Endometrial microvascular endothelial cells (primary cell): Measurements from ENCODE around the gene FARP1. TPM values are rescaled to one million over a fixed set of nuclear protein-coding genes. Genes with fewer than 3 reads are reported as not detected.

Experiments
- in situ Hi-C: cut with HindIII; loops from 2 replicates; pipeline ENCODE4 v1.10.0; 2017; ENCODE audit warnings: low sequenced_read_pairs, low pct_unique_long_range_greater_than_20kb; ENCODE audit errors: inconsistent ontology term
- total RNA-seq: library from RNA; depleted of rRNA; stranded (reverse); fragments of >200 nt; gene quantifications from one replicate; pipeline ENCODE4 v1.2.3, GENCODE V29; 2015; ENCODE audit errors: inconsistent ontology term

FARP1 gene
- total RNA-seq, 1 donor from 2014 or later = 67.3 TPM

DNA sequence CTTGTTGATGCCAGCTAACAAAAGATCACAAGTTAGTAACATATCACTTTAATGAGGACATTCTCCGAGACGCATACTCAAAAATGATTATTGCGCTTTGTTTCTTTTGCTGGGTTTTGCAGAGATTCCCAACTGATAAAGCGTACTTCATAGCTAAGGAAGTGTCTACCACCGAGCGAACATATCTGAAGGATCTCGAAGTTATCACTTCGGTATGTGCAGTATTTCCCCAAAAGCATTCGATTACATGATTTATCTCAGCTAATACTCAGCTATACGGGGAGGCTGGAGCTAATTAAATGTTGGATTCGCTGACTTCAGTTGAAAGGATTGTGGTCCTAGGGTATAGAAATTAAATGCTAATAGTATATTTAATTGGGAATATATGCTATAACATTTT, 267.7 kb downstream of the FARP1 start:
- in situ Hi-C loops = loop anchor here (25.0 kb wide), 1 partner anchor 273 kb away; the partner anchor contains the start of gene FARP1

DNA sequence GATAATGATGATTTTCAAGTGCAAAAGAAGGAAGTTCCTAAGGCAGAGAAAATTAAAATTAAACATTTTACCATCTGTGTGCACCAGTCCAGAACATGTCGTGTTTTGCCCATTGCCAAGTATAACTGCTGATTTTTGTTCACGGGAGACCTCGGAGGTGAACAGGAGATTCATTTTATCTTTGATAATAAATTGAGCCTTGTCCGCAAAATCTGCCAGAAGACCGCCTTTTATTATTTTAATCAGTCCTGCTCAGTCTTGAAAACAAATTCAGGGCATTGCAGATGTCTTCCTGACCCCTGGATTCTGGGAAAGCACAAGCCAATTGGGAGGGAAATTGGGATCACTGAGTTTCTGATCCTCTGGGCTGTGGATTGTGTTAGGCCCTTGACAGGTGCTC, 268.1 kb downstream of the FARP1 start:
- in situ Hi-C loops = loop anchor here (25.0 kb wide), 1 partner anchor 274 kb away; the partner anchor contains the start of gene FARP1

DNA sequence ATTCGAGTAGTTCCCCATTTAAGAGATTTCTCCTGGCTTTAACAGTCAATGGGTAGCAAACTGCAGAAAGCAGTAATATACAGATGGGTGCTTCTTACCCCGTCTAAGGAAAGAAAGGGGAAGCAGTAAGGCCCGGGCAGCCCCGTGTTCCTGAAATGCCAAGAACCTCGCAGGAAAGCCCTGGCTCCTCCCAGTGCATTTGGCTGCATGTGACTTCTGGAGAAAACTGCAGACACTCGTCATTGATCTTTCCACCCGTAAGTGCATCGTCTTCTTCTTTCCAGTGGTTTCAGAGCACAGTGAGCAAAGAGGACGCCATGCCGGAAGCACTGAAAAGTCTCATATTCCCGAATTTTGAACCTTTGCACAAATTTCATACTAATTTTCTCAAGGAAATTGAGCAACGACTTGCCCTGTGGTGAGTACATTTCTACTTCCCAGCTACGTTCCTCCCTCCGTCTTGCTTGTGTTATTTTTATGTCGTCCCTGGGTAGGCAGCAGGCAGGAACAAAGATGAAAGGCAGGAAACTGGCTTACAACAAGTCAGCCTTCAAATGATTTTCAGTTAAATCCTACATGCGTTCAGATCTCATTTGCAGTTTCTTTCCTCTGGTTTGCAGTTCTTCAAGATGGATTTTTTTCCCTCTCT, 268.8 kb downstream of the FARP1 start:
- in situ Hi-C loops = loop anchor here (25.0 kb wide), 1 partner anchor 274 kb away; the partner anchor contains the start of gene FARP1

DNA sequence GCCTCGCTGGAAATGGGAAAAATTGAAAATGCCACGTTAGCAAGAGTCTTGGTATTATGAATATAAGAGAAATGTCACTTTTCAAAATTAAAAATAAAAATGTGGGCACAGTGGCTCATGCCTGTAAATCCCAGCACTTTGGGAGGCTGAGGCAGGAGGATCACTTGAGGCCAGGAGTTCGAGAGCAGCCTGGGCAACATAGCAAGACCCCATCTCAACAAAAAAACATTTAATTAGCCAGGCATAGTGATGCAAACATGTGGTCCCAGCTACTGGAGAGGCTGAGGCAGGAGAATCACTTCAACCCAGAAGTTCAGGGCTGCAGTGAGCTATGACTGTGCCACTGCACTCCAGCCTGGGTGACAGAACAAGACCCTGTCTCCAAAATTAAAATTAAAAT, 270.4 kb downstream of the FARP1 start:
- in situ Hi-C loops = loop anchor here (25.0 kb wide), 1 partner anchor 276 kb away; the partner anchor contains the start of gene FARP1

DNA sequence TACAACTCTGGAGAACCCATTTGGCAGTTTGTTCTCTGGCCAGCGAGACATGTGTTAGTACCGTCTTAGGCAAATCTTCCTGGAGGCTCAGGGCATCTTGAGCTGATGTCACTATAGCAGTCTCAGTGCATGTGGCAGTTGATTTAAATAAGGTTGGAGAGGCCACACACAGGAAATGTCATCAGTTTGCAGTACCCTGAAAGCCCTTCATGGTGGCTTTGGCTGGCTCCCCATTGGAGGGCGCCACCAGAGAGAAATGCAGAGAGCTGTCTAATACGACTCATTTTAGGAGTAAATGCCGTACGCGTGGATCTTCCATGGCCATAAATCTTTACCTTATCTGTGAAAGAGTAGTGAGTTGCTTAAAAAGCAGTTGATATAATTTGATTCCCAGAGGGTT, 270.9 kb downstream of the FARP1 start:
- in situ Hi-C loops = loop anchor here (25.0 kb wide), 1 partner anchor 276 kb away; the partner anchor contains the start of gene FARP1

DNA sequence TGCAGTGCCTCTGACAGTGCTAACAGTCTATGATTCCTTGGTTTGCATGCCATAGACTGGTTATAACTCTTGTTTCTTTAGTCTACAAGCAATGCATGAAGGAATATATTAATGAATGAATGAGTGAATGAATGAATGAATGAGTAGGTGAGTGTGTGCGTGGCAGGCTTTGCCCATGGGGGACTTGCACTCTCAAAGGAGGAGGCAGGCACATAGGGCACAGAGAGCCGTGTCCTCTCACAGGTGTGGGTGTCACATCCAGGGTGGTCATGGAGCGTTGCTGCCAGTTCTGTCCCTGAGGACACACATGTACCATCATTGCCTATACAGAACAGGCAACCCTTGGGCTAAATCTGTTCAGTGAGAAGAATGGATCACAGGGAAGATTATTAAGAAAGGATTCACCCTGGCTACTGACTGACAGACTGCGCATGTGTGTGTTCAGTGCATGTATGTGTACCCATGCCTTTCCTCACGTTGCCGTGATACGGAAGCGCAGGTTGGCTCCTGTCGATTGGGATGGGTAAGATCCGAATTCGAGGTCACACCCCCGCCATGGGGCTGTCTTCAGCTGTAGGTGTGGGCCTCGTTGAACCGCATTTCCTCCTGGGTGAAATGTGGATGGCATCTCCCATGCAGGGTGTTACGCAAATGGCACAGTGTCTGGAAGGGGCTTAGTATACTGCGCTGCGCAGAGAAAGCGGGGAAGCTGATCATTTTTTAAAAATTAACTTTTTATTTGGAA, 272.6 kb downstream of the FARP1 start:
- in situ Hi-C loops = loop anchor here (25.0 kb wide), 1 partner anchor 278 kb away; the partner anchor contains the start of gene FARP1

DNA sequence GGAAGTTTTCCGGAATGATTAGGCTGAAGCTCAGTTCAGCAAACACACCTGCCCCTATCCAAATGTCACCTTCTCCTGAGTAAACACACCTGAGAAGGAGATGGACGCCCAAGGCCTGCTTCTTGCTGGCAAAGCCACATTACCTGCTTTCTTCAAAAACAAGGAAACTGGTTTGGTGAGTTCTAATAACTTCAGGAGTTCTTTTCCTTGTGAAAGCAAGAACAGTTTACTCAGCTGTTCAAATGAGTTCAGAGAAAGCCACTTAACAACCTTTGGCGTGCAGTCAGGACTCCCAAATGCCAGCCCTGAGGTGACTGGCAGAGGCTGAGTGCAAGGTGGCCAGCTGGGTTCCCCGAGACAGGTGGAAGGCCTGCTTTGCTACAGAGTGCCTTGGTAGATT, 273.5 kb downstream of the FARP1 start:
- in situ Hi-C loops = loop anchor here (25.0 kb wide), 1 partner anchor 279 kb away; the partner anchor contains the start of gene FARP1

DNA sequence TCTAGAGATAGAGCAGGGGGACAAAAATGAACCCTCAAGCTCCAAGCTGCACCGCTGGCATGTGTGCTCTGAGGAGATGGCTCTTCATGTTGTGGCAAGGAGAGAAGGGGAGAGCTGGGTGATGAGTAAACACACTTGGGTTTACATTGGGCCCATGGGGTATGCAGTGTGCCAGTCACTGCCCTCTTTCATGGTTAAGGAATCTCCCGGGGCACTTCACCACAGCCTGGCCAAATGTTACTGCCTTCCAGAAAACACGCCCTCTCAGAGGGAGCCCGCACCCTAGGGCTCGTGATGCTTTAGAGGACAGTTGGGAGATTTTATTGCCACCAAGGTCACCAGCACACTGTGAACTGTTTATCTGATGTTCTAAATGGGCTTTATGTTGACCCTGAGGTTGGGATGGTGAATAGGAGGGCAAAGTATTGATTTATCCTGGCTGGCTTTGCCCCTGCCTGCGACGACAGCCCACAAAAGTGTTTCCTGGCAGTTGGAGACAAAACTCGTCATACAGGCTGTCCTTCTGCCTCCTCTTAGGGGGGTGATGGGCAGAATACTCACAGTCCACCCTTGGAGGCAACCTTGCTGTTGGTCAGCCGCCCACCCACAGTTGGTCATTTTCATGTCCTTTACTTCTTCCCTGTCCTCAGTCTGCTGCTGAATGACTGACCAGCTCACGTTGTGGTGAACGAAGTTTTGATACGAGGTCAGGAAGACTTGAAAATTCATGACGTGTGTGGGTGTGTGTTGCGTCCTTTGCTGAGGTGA, 277.1 kb downstream of the FARP1 start:
- in situ Hi-C loops = loop anchor here (25.0 kb wide), 1 partner anchor 283 kb away; the partner anchor contains the start of gene FARP1

DNA sequence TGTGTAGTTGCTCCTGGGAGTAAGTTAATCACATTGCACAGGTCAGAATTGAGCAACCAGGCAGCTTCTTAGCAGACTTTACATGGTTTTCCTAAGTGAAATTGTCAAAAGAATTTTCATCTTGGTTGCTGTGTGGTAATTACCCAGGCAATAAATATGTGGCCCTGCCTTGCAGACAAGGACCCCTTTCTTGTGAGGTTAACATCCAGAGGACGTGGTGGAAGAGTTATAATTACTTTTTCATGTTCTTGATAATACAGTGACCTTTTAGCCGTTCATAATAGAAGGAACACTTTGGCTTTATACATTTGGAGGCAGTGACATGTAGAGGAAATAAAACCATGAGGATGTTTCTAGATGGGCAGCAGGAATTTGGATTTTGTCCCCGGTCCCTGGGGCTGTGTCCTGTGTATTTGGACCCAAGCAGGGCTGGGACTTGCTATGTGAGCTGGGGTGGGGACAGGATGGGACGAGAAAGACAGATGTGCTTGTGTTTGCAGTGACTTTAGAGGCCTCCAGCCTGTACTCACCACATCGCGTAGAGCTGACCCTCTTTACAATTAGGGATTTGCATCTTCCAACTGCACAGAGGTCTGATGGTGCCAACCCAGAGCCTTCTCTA, 277.8 kb downstream of the FARP1 start:
- in situ Hi-C loops = loop anchor here (25.0 kb wide), 1 partner anchor 283 kb away; the partner anchor contains the start of gene FARP1

DNA sequence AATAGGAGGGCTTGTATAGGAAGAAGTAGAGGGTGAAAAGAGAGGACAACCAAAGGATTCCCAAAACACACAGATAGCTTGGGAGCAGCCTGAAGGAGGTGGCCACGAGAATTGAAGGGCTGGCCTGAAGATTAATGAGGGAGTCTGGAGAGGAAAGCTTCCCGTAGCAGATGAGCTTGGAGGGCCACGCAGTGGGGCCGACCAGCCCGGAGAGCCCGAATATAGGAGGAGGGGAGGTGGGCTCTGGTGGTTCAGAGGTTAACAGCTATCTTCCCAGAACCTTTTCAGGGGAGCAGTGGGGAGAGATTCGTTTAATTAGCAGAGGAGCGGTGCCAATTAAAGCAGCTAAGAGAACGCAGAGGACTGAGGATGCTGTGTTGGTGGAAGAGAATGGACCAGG, 279.2 kb downstream of the FARP1 start:
- in situ Hi-C loops = loop anchor here (25.0 kb wide), 1 partner anchor 285 kb away; the partner anchor contains the start of gene FARP1

DNA sequence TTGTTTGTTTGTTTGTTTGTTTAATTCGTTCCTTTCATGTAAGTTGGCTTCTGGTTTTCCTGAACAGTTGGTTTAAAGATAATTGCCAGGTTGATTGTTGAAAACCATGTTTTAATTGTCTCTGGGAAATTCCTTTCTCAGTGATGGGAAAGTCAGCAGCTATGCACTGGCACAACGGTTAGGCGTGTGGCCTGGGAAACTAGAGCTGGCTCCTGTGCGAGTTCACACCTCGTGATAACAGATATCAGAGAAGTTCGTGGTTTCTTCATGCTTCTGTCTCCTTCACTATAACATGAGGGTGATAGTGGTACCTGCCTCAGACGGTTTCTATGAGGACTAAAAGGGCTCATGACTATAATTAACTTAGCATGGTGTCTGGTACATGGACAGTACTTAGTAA, 280.5 kb downstream of the FARP1 start:
- in situ Hi-C loops = loop anchor here (25.0 kb wide), 1 partner anchor 286 kb away; the partner anchor contains the start of gene FARP1

DNA sequence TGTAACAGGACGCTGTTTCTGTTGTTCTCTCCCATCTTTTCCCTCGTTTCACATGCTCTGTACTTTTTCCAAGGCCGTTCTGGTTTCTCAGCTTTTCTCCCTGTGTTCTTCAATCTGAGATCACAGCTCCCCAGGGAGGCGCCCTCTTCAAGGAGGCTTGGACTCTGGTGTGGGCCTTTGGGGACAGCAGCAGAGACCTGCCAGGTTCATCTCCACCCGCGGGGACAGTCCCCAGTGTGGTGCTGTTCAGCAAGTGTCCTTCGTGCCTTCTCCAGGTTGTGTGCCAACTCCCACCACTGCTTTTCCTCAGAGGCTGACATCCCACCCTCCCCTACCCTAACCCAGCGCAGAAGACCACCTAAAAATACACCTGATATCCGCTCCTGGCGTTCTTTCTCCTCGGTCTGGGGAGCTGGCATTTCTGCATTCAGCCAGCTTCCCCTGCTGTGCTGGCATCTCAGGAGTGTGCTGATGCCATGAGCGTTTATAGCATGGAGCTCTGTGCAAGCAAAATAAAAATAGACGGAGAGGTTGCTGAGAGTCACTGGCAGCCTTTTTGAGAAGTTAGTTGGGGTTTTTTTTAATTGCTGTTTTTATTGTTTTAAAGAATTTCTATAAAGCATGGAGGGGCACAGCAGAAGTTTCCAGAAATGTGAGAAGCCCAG, 284.6 kb downstream of the FARP1 start:
- in situ Hi-C loops = no loop called here

DNA sequence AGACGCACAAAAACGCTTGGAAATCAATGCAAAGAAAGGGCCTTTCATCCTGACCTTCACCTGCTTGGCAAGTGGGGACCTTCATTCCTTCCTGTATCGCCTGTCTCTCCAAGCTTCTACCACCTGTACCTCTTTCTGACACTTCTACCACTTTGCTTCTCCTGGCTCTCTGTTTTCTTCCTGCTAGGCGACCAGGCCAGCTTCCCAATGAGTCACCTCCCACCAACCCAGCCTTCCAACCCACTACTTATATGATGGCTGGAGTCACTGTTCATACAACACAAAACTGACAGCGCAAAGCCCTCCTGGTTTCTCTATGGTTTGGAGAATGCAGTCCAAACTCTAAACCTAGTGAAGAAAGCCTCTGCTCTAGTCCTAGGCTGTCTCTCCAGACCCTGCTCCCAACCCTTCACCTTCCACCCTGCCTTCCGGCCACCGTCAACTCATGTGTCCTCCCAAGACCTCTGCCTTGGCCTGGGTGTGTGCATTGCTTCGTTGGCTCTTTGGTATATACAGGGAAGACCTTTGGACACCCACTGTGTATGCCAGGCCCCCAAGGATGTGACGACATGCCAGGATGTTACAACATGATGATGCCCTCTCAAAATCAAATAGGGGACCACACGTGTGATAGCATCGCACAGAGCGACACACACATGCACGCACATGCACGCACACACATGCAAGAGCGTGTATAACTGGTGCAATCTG, 285.5 kb downstream of the FARP1 start:
- in situ Hi-C loops = no loop called here

DNA sequence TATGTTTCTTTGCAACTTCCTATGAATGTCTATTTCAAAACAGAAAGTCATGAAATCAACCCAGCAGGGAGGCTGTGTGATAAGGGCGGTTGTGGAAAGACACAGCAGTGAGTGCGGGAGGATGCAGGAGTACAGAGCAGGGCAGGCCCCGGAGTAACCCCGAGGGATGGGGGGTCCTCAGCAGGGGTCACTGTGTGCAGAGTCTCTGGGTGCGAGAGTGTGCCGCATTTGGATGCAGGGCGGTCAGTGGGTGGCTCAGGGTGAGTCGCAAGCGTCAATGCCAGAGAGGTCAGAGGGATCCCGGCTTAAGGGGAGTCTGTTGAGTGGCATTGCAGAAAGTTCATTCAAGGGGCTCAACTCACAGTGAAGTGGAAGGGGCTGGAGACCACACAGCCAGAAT, 286.2 kb downstream of the FARP1 start:
- in situ Hi-C loops = no loop called here

DNA sequence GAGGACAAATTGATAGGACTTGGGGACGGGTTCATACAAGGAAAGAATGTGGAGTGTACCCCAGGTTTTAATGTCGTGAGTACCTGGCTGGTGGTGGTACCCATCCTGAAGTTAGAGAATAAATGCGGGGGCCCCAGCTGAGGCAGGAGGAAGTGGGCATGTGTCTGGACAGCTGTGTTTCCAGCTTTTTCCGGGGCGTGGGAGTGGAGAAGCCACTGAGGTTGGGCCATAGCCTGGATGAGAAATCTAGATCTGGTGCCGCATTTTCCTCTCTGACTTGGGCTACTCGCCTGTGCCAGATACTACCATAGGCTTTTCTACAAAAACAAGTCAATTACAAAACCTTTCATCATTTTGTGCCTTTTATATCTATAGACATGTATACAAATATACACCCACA, 286.6 kb downstream of the FARP1 start:
- in situ Hi-C loops = no loop called here

DNA sequence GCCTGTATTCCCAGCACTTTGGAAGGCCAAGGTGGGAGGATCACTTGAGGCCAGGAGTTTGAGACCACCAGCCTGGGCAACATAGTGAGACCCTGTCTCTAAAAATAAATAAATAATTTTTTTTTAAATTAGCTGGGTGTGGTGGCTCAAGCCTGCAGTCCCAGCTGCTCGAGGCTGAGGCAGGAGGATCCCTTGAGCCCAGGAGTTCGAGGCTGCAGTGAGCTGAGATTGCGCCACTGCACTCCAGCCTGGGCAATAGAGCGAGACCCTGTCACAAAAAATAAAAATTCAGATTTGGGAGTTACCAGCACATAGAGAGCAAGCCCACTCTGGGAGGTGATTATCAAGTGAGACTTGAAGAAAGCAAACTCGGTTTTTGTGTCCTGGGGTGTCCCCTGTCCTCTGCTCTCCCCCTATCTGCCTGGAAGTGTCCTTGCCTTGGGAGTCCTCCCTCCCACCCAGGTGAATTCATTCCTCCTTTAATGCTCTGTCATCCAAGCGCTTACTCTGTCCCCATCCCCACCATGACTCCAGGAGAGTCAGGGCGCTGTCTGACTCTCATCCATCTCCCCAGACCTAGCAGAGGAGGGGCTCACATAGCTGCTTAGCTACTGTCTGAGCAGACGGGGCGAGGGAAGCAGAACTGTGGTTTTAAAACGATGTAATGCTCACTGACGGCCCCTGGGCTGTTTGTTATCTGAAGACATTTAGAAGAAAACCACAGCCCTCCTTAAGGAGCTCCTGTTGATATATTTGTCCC, 287.3 kb downstream of the FARP1 start:
- in situ Hi-C loops = no loop called here

DNA sequence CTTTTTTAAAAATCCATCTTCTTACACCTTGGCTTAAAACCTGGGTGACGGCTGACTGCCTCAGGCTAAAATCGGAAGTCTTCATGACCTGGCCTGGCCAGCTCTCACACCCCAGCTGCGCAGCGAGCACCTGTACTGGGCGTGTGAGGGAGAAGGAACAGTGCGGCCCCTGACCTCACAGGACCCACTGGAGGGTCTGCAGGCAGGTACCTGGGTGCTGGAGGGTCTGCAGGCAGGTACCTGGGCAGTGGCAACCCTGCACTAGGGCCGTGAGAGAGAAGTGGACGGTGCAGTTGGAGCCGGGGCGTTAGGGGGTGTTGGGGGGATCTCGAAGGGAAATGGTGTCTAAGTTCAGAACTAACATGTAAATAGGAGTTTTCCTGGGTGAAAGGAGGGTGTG, 289.7 kb downstream of the FARP1 start:
- in situ Hi-C loops = no loop called here
